Limb (tissue), 2 donors: ENCODE measurements around the gene CACNA1D.

Source experiments
- DNase-seq, 2 donors: peaks; one replicate each; pipeline ENCODE4 v3.0.0-alpha.2; 2016; ENCODE audit errors: extremely low spot score in 2 of 2

CACNA1D gene

GRCh38 chr3:53820084-53820483 lies 325.7 kb downstream of the CACNA1D start:
- peak in 1 of 2 donors; percentile 21 for DNase-seq

- peak in 1 of 2 donors; percentile 39 for DNase-seq
Observed at GRCh38 chr3:53820756-53821580, 326.6 kb downstream of the CACNA1D start.

- DNase-seq: peak in 1 of 2 donors; percentile 24
Observed at GRCh38 chr3:53821631-53822121, 327.3 kb downstream of the CACNA1D start.

GRCh38 chr3:53822331-53822741 lies 327.9 kb downstream of the CACNA1D start:
- DNase-seq: peak in 1 of 2 donors; percentile 22

- peak in 1 of 2 donors; percentile 23 for DNase-seq
Observed at GRCh38 chr3:53823026-53823955, 328.9 kb downstream of the CACNA1D start.

GRCh38 chr3:53823956-53824657 lies 329.7 kb downstream of the CACNA1D start:
- peak in 1 of 2 donors; percentile 5 for DNase-seq

- DNase-seq: no peak
Observed at GRCh38 chr3:53824795-53825194, 330.4 kb downstream of the CACNA1D start.

- no peak for DNase-seq
Observed at GRCh38 chr3:53826048-53826447, 331.6 kb downstream of the CACNA1D start.

GRCh38 chr3:53828581-53828980 lies 334.2 kb downstream of the CACNA1D start:
- DNase-seq: no peak

GRCh38 chr3:53829605-53830004 lies 335.2 kb downstream of the CACNA1D start:
- DNase-seq: no peak

GRCh38 chr3:53830944-53831343 lies 336.5 kb downstream of the CACNA1D start:
- no peak for DNase-seq

- DNase-seq: no peak
Observed at GRCh38 chr3:53833053-53833645, 338.7 kb downstream of the CACNA1D start.

GRCh38 chr3:53833700-53834099 lies 339.3 kb downstream of the CACNA1D start:
- DNase-seq: no peak

- DNase-seq: no peak
Observed at GRCh38 chr3:53834429-53835095, 340.2 kb downstream of the CACNA1D start.

- DNase-seq: no peak
Observed at GRCh38 chr3:53835257-53835656, 340.8 kb downstream of the CACNA1D start.

GRCh38 chr3:53836084-53836872 lies 341.9 kb downstream of the CACNA1D start:
- DNase-seq: no peak

GRCh38 chr3:53837331-53837730 lies 342.9 kb downstream of the CACNA1D start:
- DNase-seq: no peak

GRCh38 chr3:53841296-53841695 lies 346.9 kb downstream of the CACNA1D start:
- no peak for DNase-seq

- DNase-seq: peak; percentile 3 to 50
Observed at GRCh38 chr3:53842436-53843194, 348.2 kb downstream of the CACNA1D start.
